Endothelial cell of umbilical vein (primary cell): ENCODE measurements around the gene TEDC2. TPM values are rescaled to one million over a fixed set of nuclear protein-coding genes. Genes with fewer than 3 reads are reported as not detected.

Experiments
- BruUV-seq: library from RNA; stranded (reverse); fragments of 400-500 nt; replicated peaks from 2 replicates; lab custom pipeline; 2021; lab: Mats Ljungman, UMichigan
- CTCF ChIA-PET: fragments of 300-600, 350-600 bp; sonication (Branson Sonifier 250); formaldehyde crosslinking; loops from one replicate; lab custom pipeline; 2021; ENCODE audit warnings: antibody characterized with exemption, inconsistent platforms; lab: Charles Lee
- POLR2A ChIA-PET: fragments of 300-600, 350-600 bp; sonication (Branson Sonifier 250); formaldehyde crosslinking; loops from one replicate; lab custom pipeline; 2021; ENCODE audit warnings: antibody characterized with exemption, inconsistent platforms; lab: Charles Lee
- DNase-seq: peaks from one replicate; pipeline ENCODE4 v3.0.0-alpha.2; 2011; ENCODE audit warnings: low read depth, low spot score
- FAIRE-seq: peaks from 2 replicates; lab custom pipeline; 2011; peaks lifted over from hg19 to GRCh38; lab: Jason Lieb, UNC
- H2AFZ ChIP-seq: 2 replicates; pipeline ENCODE4 v1.6.0; 2012; ENCODE audit warnings: low read depth, low read length, control low read depth, inconsistent platforms
- H3K27ac ChIP-seq: 2 replicates; pipeline ENCODE4 v1.5.1; 2011; ENCODE audit warnings: low read depth, mild to moderate bottlenecking, control low read depth, low read length, moderate library complexity; ENCODE audit not compliant: insufficient read depth
- H3K27me3 ChIP-seq, 2 experiments: 2 replicates each; pipeline versions ENCODE4 v1.6.0 to v1.6.1; 2011; ENCODE audit warnings: low read length in 2 of 2, mixed read lengths in 1 of 2; ENCODE audit not compliant: control insufficient read depth in 2 of 2, insufficient read depth in 2 of 2
- H3K36me3 ChIP-seq, 2 experiments: 2 replicates in 1 of 2; 3 replicates in 1 of 2; pipeline ENCODE4 v1.5.1; 2011; ENCODE audit warnings: low read length in 2 of 2, mild to moderate bottlenecking in 1 of 2, moderate library complexity in 1 of 2; ENCODE audit not compliant: control insufficient read depth in 2 of 2, insufficient read depth in 2 of 2; ENCODE audit errors: extremely low read depth in 1 of 2
- H3K4me1 ChIP-seq: 3 replicates; pipeline ENCODE4 v1.5.1; 2011; ENCODE audit warnings: mild to moderate bottlenecking, low read length; ENCODE audit not compliant: control insufficient read depth, insufficient read depth; ENCODE audit errors: extremely low read depth
- H3K4me2 ChIP-seq: 2 replicates; pipeline ENCODE4 v1.6.1; 2011; ENCODE audit warnings: low read length, control low read depth, mixed read lengths; ENCODE audit not compliant: insufficient read depth
- H3K4me3 ChIP-seq, 3 experiments: fragments of 200-600 bp in 1 of 3; sonication (generic), shearing (Covaris generic) in 1 of 3; replicated peaks in 1 of 3; 2 replicates each; pipeline ENCODE4 v1.5.1; 2011 to 2016; ENCODE audit warnings: control low read depth in 3 of 3, low read length in 3 of 3, mild to moderate bottlenecking in 2 of 3, inconsistent platforms in 1 of 3, low read depth in 1 of 3, moderate library complexity in 1 of 3; ENCODE audit not compliant: insufficient read depth in 1 of 3
- H3K79me2 ChIP-seq: 2 replicates; pipeline ENCODE4 v1.6.0; 2012; ENCODE audit warnings: low read length, inconsistent platforms; ENCODE audit not compliant: control insufficient read depth, insufficient read depth
- H3K9ac ChIP-seq: replicated peaks from 2 replicates; pipeline ENCODE3; 2011; ENCODE audit warnings: low read length, control low read depth; ENCODE audit not compliant: insufficient read depth; ENCODE audit errors: extremely low read depth
- H3K9me1 ChIP-seq: replicated peaks from 3 replicates; pipeline ENCODE4 v1.6.0; 2011; ENCODE audit warnings: mild to moderate bottlenecking, low read length; ENCODE audit not compliant: control insufficient read depth, insufficient read depth; ENCODE audit errors: extremely low read depth
- H3K9me3 ChIP-seq: replicated peaks from 2 replicates; pipeline ENCODE4 v1.5.1; 2012; ENCODE audit warnings: low read length, inconsistent platforms; ENCODE audit not compliant: control insufficient read depth, insufficient read depth
- H4K20me1 ChIP-seq: replicated peaks from 2 replicates; pipeline ENCODE3; 2011; ENCODE audit warnings: mild to moderate bottlenecking, low read length; ENCODE audit not compliant: control insufficient read depth, insufficient read depth; ENCODE audit errors: extremely low read depth
- CTCF ChIP-seq, 2 donors: IDR thresholded peaks; 1 replicate in 1 of 2; 2 replicates in 1 of 2; pipeline ENCODE4 v1.5.1; 2011; ENCODE audit warnings: low read length in 2 of 2, mild to moderate bottlenecking in 2 of 2, moderate library complexity in 2 of 2, control low read depth in 1 of 2, inconsistent platforms in 1 of 2, low read depth in 1 of 2; ENCODE audit not compliant: insufficient read depth in 1 of 2; ENCODE audit errors: extremely low read depth in 1 of 2
- EZH2 ChIP-seq: IDR thresholded peaks from 2 replicates; pipeline ENCODE4 v1.6.1; 2012; ENCODE audit warnings: borderline replicate concordance, low read depth, mild to moderate bottlenecking, moderate library complexity, low read length, inconsistent platforms; ENCODE audit not compliant: severe bottlenecking
- FOS ChIP-seq: IDR thresholded peaks from 2 replicates; pipeline ENCODE4 v1.6.1; 2011; ENCODE audit warnings: mild to moderate bottlenecking, low read length, moderate library complexity, borderline replicate concordance; ENCODE audit not compliant: insufficient read depth
- GATA2 ChIP-seq: IDR thresholded peaks from 2 replicates; pipeline ENCODE4 v1.7.0; 2011; ENCODE audit warnings: low read depth, mild to moderate bottlenecking, moderate library complexity, mixed read lengths, low read length; ENCODE audit not compliant: insufficient read length, insufficient read depth
- JUN ChIP-seq: IDR thresholded peaks from 2 replicates; pipeline ENCODE4 v1.6.1; 2011; ENCODE audit warnings: borderline replicate concordance, low read depth; ENCODE audit not compliant: insufficient read length, insufficient read depth
- MAX ChIP-seq: IDR thresholded peaks from 2 replicates; pipeline ENCODE4 v1.6.1; 2011; ENCODE audit not compliant: insufficient read depth, insufficient read length
- MYC ChIP-seq: IDR thresholded peaks from one replicate; pipeline ENCODE4 v1.6.1; 2011; ENCODE audit warnings: mild to moderate bottlenecking, low read depth, low read length
- POLR2A ChIP-seq: IDR thresholded peaks from 2 replicates; pipeline ENCODE4 v1.6.1; 2012; ENCODE audit warnings: low read depth, mild to moderate bottlenecking, control low read depth, low read length
- POLR2AphosphoS5 ChIP-seq: IDR thresholded peaks from 2 replicates; pipeline ENCODE4 v1.6.1; 2012; ENCODE audit warnings: low read depth, mild to moderate bottlenecking, control low read depth, low read length, moderate library complexity; ENCODE audit not compliant: insufficient read depth
- dilution Hi-C: fragments of 300-500 bp; cut with MboI; formaldehyde crosslinking; loops from one replicate; pipeline ENCODE4 v1.15.0; 2019; ENCODE audit warnings: low sequenced_read_pairs; ENCODE audit not compliant: extremely low pct_ligation_motif_present
- intact Hi-C: fragments of 100-400 bp; cut with micrococcal nuclease; formaldehyde crosslinking; loops from one replicate; pipeline ENCODE4 v1.10.0; 2022
- polyA plus RNA-seq, 4 experiments: library from polyadenylated mRNA; depleted of rRNA in 3 of 4; stranded (reverse) in 3 of 4; unstranded in 1 of 4; fragments of >200 nt; gene quantifications; 2 replicates each; pipeline versions ENCODE4 v1.2.1 to v1.2.3, GENCODE V29; 2011 to 2012; ENCODE audit warnings: missing spikeins in 1 of 4
- total RNA-seq: library from RNA; stranded (reverse); gene quantifications from 2 replicates; pipeline ENCODE4 v1.2.3, GENCODE V29; 2021

Gene TEDC2
- total and polyA plus RNA-seq, 2 donors (not counting 3 experiments of a cell fraction or from before 2014, with no cell fraction given), result 7.6 to 12.7 TPM

- no peaks in the 10 kb centered on the region for H3K27me3 ChIP-seq
- TF ChIP-seq GATA2, result no peak
- TF ChIP-seq JUN, result no peak
- TF ChIP-seq POLR2A, result no peak
- no peak for TF ChIP-seq CTCF (IDR thresholded peaks at IDR 0.05; ENCODE audit: extremely low read depth in 1 of 2, insufficient read depth in 1 of 2, low read depth in 1 of 2, low read length in 2 of 2)
- TF ChIP-seq MYC, result no peak
- H3K4me3 ChIP-seq, result no peak overlapping the region
- BruUV-seq, result no TSS peak
- H2AFZ ChIP-seq, result no peak overlapping the region
- dilution Hi-C loops (no loop called here), intact Hi-C loops (no loop called here)
- no peak overlapping the region for H3K4me2 ChIP-seq
- no peak for DNase-seq
- peaks cover 6% of the 10 kb centered on the region for H3K79me2 ChIP-seq
- H3K9ac ChIP-seq, result no peak overlapping the region
- H3K9me3 ChIP-seq, result no peaks in the 10 kb centered on the region
- CTCF ChIA-PET, result interaction anchor here (2.4 kb wide), 1 partner anchor 13 kb away, joined by 14 read pairs; no protein-coding TSS in a partner anchor
- no peak overlapping the region for H3K27ac ChIP-seq
- no peak for FAIRE-seq
- H3K36me3 ChIP-seq, result no peaks in the 10 kb centered on the region
- POLR2A ChIA-PET, result no interaction called here
- no peaks in the 10 kb centered on the region for H4K20me1 ChIP-seq
- H3K9me1 ChIP-seq, result no peaks in the 10 kb centered on the region
- H3K4me1 ChIP-seq, result no peaks in the 10 kb centered on the region
Observed at GRCh38 chr16:2487903-2488531, 28.1 kb downstream of the TEDC2 start.

GRCh38 chr16:2489581-2489980, 29.7 kb downstream of the TEDC2 start:
- Histone ChIP-seq H4K20me1 (no peaks in the 10 kb centered on the region), H3K9me1 (no peaks in the 10 kb centered on the region), H3K4me1 (no peaks in the 10 kb centered on the region), H3K27me3 (no peaks in the 10 kb centered on the region), H3K9ac (no peak overlapping the region), H3K79me2 (peaks cover 6% of the 10 kb centered on the region), H3K36me3 (no peaks in the 10 kb centered on the region), H2AFZ (no peak overlapping the region), H3K9me3 (no peaks in the 10 kb centered on the region), H3K27ac (no peak overlapping the region), H3K4me3 (no peak overlapping the region), H3K4me2 (no peak overlapping the region)
- no peak for TF ChIP-seq MYC
- no peak for TF ChIP-seq POLR2AphosphoS5
- TF ChIP-seq FOS, result no peak
- TF ChIP-seq POLR2A, result no peak
- no peak for TF ChIP-seq CTCF (IDR thresholded peaks at IDR 0.05; ENCODE audit: extremely low read depth in 1 of 2, insufficient read depth in 1 of 2, low read depth in 1 of 2, low read length in 2 of 2)
- TF ChIP-seq GATA2, result no peak
- no peak for TF ChIP-seq EZH2
- TF ChIP-seq JUN, result no peak
- TF ChIP-seq MAX, result no peak
- dilution Hi-C loops, result no loop called here
- no TSS peak for BruUV-seq
- no peak for DNase-seq
- no peak for FAIRE-seq
- intact Hi-C loops, result no loop called here
- CTCF ChIA-PET, result interaction anchor here (2.4 kb wide), 1 partner anchor 12 kb away, joined by 14 read pairs; no protein-coding TSS in a partner anchor
- POLR2A ChIA-PET, result interaction anchor here (0.7 kb wide), 1 partner anchor 17 kb away, joined by 3 read pairs; no protein-coding TSS in a partner anchor
